GM12872 (cell line): ENCODE data around the gene RANBP2.

Experiments
- CTCF ChIP-seq: IDR thresholded peaks from 3 replicates; pipeline ENCODE4 v1.5.1; 2011; ENCODE audit warnings: low read depth, mild to moderate bottlenecking, low read length, moderate library complexity; ENCODE audit not compliant: insufficient read depth

Gene RANBP2

DNA sequence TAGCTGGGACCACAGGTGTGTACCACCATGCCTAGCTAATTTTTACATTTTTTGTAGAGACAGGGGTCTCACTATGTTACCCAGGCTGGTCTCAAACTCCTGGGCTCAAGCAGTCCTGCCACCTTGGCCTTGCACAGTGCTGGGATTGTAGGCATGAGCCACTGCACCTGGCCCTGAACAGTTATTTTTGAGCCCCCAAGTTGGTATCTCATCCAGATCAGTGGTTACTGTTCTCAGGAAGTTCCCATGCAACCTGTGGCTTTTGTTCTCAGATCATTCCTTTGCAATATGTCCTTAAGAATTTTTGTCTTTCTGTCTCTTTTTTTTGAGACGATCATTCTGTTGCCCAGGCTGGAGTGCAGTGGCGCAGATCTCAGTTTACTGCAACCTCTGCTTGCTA lies 59.6 kb downstream of the RANBP2 start:
- no peak for TF ChIP-seq CTCF

DNA sequence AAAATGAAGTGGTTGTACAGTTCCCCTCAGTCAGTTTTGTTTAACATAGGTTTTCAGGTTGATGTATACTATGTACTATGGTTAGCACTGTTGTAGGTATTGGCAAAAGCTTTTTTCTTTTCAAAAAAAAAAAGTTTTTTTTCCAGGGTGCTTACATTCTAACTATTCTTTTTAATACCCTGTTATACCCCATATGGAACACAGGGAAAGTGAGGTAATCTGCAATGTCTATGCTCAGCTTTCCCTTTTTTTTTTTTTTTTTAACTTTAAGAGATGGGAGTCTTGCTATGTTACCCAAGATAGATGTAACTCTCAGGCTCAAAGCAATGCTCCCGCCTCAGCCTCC lies 66.7 kb downstream of the RANBP2 start:
- TF ChIP-seq CTCF = no peak

DNA sequence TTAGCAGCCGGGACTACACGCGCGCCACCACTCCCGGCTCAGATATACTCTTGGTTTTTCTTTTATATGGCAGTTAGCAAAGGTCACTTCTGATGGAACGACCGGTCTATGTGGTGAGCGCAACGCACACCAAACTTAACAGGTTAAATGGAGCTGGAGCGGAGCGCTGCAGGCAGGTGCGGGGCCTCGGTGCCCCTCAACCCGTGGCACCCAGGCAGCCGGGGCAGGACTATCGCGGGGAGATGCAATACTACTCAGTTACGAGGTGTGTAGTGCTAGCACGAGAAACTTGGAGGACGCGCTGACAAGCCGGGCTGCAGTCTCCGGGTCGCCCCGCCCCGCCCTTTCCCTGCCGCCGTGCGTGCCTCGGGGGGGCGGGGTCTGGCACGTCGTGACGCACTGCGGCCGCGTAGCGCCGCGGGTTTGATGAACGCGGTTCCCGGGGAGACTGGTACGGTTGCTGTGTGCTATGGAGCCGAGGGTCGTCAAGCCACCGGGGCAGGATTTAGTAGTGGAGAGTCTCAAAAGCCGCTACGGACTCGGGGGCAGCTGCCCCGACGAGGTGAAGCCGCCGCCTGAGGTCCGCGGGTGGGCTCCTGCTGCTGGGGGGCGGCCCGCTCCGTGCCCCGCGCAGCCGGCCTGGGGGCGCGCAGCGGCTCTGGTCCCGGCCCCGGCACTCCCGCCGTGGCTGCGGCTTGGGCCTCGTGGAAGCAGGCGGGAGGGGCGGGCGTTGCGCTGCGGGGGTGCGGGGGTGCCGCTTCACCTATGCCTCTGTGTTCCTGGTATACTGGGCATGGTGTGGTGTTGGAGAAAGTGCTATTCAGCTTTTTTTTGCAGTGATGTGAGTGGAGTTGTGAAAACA lies 67.3 kb downstream of the RANBP2 start, which contains the start of gene CCDC138:
CCDC138 (plus strand) TSS at position 418 of the 862 bp plus-strand sequence; CDS start at position 470, 52 bp downstream.
- no peak for TF ChIP-seq CTCF

- no peak for TF ChIP-seq CTCF
Measured at GRCh38 chr2:108787216-108787541, 67.9 kb downstream of the RANBP2 start.

DNA sequence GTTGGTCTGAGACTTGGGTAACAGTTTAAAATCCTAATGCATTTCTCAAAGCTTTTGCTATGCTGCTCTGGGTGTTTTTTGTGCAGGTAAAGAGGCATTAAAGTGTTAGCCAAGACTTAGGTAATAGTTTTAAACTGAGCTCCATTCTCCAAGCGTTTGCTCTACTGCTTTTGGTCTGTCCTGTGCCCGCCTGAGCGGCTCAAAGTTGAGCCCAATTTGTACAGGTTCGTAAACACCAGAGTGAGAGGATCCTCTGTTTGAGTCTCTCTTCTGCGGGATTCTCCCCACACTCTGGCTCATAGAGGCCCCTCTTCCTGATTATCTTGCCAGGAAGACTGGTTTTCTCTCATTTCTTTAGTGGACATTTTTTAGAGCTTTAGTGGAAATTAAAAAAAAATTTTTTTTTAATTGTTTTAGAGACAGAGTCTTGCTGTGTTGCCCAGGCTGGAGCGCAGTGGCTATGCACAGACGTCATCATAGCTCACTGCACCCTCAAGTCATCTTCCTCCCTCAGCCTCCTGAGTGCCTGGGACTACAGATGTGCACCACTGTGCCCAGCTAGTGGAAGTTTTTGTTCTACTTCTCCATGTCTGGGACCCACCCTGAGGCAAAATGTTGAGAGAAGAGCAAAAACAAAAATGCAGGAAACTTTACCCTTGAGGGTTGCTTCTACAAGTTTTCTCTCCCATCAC lies 83.9 kb downstream of the RANBP2 start:
- no peak for TF ChIP-seq CTCF

DNA sequence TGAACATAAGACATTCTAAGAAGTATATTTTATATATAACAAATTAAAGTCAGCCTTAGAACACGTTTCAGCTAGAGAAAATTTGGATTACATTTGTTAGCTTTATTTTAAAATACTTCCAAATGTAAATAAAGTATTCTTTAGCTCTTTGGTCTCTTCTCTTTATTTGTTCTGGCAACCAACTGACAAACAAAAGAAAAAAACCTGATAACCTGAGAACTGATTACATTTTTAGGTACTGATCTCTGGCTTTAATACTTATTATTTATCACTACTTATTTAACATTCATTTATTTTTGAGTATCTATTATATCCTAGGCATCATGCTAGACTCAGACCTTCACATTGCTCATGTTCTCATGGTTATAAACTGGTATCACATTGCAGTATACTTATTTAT lies 85.8 kb downstream of the RANBP2 start:
- TF ChIP-seq CTCF = no peak

- TF ChIP-seq CTCF = no peak
Measured at GRCh38 chr2:108805782-108806181, 86.5 kb downstream of the RANBP2 start.
